Bronchial epithelial cell (primary cell): ENCODE results near the gene ARHGEF19. TPM values are rescaled to one million over a fixed set of nuclear protein-coding genes. Genes with fewer than 3 reads are reported as not detected.
A peak's percentile ranks its signal among the peaks of the same experiment; 100 is the strongest.
"Not testable (repeated sequence)": the region's sequence is repeated elsewhere in the genome, so short reads cannot be mapped to it uniquely, and the experiment has no call there.

Source experiments
- DNase-seq: peaks from one replicate; pipeline ENCODE4 v3.0.0-alpha.2; 2010; ENCODE audit warnings: low read depth
- FAIRE-seq: peaks from 2 replicates; lab custom pipeline; 2011; peaks lifted over from hg19 to GRCh38; lab: Jason Lieb, UNC
- H3K27me3 ChIP-seq: 2 replicates; pipeline ENCODE4 v1.5.1; 2011; ENCODE audit warnings: low read length; ENCODE audit not compliant: control insufficient read depth, insufficient read depth
- H3K36me3 ChIP-seq: 2 replicates; pipeline ENCODE4 v1.5.1; 2011; ENCODE audit warnings: low read length; ENCODE audit not compliant: control insufficient read depth, insufficient read depth
- H3K4me3 ChIP-seq: 2 replicates; pipeline ENCODE4 v1.5.1; 2011; ENCODE audit warnings: mild to moderate bottlenecking, low read depth, low read length, control low read depth
- total RNA-seq: library from RNA; depleted of rRNA; stranded (reverse); fragments of >200 nt; gene quantifications from 2 replicates; pipeline ENCODE4 v1.2.1, GENCODE V29; 2014
- TF ChIP-seq, protein P1 (sequence below): IDR thresholded peaks from 2 replicates; pipeline ENCODE4 v1.5.1; 2011; ENCODE audit warnings: mild to moderate bottlenecking, moderate library complexity, low read length, control low read depth, inconsistent platforms; ENCODE audit not compliant: insufficient read depth, severe bottlenecking

The ARHGEF19 gene
- total RNA-seq, 1 donor from 2014 or later: 3.2 TPM

- no peak overlapping the region for H3K4me3 ChIP-seq
- DNase-seq: no peak
- no peaks in the 10 kb centered on the region for H3K36me3 ChIP-seq
- no peaks in the 10 kb centered on the region for H3K27me3 ChIP-seq
- TF ChIP-seq, protein P1, sequence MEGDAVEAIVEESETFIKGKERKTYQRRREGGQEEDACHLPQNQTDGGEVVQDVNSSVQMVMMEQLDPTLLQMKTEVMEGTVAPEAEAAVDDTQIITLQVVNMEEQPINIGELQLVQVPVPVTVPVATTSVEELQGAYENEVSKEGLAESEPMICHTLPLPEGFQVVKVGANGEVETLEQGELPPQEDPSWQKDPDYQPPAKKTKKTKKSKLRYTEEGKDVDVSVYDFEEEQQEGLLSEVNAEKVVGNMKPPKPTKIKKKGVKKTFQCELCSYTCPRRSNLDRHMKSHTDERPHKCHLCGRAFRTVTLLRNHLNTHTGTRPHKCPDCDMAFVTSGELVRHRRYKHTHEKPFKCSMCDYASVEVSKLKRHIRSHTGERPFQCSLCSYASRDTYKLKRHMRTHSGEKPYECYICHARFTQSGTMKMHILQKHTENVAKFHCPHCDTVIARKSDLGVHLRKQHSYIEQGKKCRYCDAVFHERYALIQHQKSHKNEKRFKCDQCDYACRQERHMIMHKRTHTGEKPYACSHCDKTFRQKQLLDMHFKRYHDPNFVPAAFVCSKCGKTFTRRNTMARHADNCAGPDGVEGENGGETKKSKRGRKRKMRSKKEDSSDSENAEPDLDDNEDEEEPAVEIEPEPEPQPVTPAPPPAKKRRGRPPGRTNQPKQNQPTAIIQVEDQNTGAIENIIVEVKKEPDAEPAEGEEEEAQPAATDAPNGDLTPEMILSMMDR: no peak
- no peak for FAIRE-seq
Observed at GRCh38 chr1:16165548-16165947, 46.9 kb downstream of the ARHGEF19 start.

DNA sequence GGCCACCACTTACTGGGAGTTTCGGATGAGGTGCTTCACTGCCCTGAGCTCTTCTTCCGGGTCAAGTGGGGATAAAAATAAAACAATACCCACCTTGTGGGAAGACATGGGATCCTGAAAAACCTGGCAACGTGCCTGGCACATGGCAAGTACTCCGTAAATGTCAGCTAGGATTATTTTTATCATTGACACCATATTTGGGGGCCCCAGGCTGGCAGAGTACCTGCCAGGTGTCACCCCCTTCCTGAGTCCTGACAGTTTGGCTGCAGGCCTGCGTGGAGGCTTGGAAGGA is 47.4 kb downstream of the ARHGEF19 start:
- DNase-seq (no peak), FAIRE-seq (no peak)
- Histone ChIP-seq H3K4me3 (no peak overlapping the region), H3K27me3 (no peaks in the 10 kb centered on the region), H3K36me3 (no peaks in the 10 kb centered on the region)
- TF ChIP-seq, protein P1: no peak

- Histone ChIP-seq H3K27me3 (no peaks in the 10 kb centered on the region), H3K4me3 (no peak overlapping the region), H3K36me3 (no peaks in the 10 kb centered on the region)
- FAIRE-seq: peak; percentile 50
- TF ChIP-seq, protein P1: no peak
- DNase-seq: peak; percentile 94
Observed at GRCh38 chr1:16164213-16165072, 48.0 kb downstream of the ARHGEF19 start.

GRCh38 chr1:16163608-16164212 is 48.7 kb downstream of the ARHGEF19 start:
- not testable (repeated sequence) for H3K36me3 ChIP-seq, FAIRE-seq, DNase-seq, H3K27me3 ChIP-seq, H3K4me3 ChIP-seq

DNA sequence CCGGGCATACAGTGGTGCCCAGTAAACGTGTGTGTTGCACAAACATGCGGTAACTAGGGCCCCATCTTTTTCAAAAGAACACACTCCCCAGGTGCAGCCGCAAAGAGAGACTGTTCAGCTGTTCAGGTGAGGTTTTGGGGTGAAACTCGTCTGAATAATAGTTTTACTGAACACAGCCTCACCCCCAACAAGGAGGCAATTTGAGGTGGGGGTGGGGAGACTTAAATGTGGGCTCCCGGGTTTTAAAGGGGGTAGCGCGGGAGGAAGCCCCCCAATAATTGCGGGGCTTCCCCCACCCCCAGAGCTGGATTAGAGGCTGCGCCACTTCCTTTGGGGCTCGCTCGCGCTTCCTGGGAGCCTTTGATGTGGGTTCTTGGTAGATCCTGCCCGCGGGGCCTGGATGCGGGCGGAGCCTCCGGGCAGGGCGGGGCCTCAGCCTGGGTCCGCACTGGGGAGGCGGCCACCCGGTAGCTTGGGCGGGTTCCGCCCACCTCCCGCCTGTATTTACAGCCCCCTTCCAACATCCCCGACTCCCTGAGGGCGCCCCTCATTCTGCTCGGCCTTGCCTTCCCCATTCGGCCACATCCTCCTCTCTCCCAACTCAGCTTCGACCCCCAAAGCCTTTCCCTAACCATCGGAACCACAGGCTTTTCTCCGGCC is 50.2 kb downstream of the ARHGEF19 start:
- no peak for DNase-seq
- Histone ChIP-seq H3K27me3 (no peaks in the 10 kb centered on the region), H3K4me3 (no peak overlapping the region), H3K36me3 (no peaks in the 10 kb centered on the region)
- no peak for FAIRE-seq
- TF ChIP-seq, protein P1: no peak

- DNase-seq (no peak), FAIRE-seq (no peak)
- TF ChIP-seq, protein P1: no peak
- H3K27me3 ChIP-seq: no peaks in the 10 kb centered on the region
- H3K4me3 ChIP-seq: no peak overlapping the region
- no peaks in the 10 kb centered on the region for H3K36me3 ChIP-seq
Observed at GRCh38 chr1:16161717-16162116, 50.7 kb downstream of the ARHGEF19 start.
